ENCODE data around the gene ANTXR2. TPM values are rescaled to one million over a fixed set of nuclear protein-coding genes. Genes with fewer than 3 reads are reported as not detected.

ANTXR2 gene
- total RNA-seq, 2 donors from 2014 or later: 86.1 to 133 TPM

DNA sequence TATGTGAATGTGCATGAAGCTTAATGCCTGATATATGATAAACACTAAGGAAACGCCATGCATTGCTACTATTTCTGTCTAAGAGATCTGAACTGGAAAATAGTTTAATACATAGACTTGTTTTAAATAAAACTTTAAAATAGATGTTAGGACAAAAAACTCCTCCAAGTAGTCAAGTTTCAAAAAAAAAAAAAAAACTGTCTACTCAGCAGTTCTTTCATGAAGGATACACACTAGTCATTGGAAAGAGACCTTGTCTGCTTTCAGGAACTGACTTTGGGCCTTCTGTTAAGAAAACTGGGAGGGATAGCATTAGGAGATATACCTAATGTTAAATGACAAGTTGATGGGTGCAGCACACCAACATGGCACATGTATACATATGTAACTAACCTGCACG, 138.4 kb downstream of the ANTXR2 start:
- Histone ChIP-seq H3K36me3 (no peaks in the 10 kb centered on the region), H3K9me3 (no peaks in the 10 kb centered on the region), H3K4me1 (replicated peaks) (no peaks in the 10 kb centered on the region), H3K27ac (no peak overlapping the region), H3K4me3 (no peak overlapping the region), H3K27me3 (replicated peaks; ENCODE audit: insufficient read depth) (no peaks in the 10 kb centered on the region)
- 89% methylated on average over 2 of the region's 2 CpGs for WGBS
- intact Hi-C loops (cut with DNase I): no loop called here
- TF ChIP-seq CTCF (IDR thresholded peaks at IDR 0.05) (no peak), POLR2A (IDR thresholded peaks at IDR 0.05) (no peak)
- DNase-seq (ENCODE audit: low spot score): no peak

DNA sequence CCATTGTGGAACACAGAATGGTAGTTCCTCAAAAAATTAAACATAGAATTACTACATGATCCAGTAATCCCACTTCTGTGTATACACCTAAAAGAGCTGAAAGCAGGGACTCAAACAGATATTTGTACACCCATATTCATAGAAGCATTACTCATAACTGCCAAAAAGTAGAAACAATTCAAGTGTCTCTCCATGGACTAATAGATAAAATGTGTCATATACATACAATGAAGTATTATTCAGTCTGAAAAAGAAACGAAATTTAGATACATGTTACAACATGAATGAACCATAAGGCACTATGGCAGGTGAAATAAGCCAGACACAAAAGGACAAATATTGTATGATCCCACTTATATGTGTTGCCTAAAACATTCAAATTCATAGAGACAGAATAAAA, 145.1 kb downstream of the ANTXR2 start:
- H3K27ac ChIP-seq: no peak overlapping the region
- H3K36me3 ChIP-seq: no peaks in the 10 kb centered on the region
- no peak overlapping the region for H3K4me3 ChIP-seq
- intact Hi-C loops (cut with DNase I): no loop called here
- no peak for DNase-seq (ENCODE audit: low spot score)
- no peak for TF ChIP-seq POLR2AphosphoS5 (IDR thresholded peaks at IDR 0.05)
- no peak for TF ChIP-seq POLR2A (IDR thresholded peaks at IDR 0.05)
- TF ChIP-seq CTCF (IDR thresholded peaks at IDR 0.05): no peak
- H3K27me3 ChIP-seq (replicated peaks; ENCODE audit: insufficient read depth): no peaks in the 10 kb centered on the region
- 39% methylated on average over 1 of the region's 1 CpG for WGBS
- H3K4me1 ChIP-seq (replicated peaks): no peaks in the 10 kb centered on the region
- no peaks in the 10 kb centered on the region for H3K9me3 ChIP-seq

DNA sequence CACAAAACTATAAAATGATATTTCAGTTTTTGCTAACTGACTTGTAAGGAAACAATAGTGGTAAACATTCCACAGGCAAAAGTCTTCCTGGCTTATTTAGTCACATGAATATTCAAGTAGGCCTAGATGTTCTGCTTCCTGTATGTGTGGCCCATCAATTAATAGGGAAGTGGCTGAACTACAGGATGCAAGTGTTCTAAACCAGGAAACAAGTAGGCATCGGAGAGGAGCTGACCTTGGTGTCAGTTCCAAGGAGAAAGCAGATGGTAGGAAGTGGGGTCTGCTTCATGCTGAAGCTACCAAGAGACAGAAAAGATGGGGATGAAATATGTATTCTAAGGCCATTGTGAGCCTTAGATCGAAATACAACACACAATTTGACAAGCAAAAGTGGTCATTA, 149.7 kb downstream of the ANTXR2 start:
- Histone ChIP-seq H3K36me3 (no peaks in the 10 kb centered on the region), H3K9me3 (no peaks in the 10 kb centered on the region), H3K4me3 (no peak overlapping the region), H3K27ac (no peak overlapping the region), H3K27me3 (replicated peaks; ENCODE audit: insufficient read depth) (no peaks in the 10 kb centered on the region), H3K4me1 (replicated peaks) (no peaks in the 10 kb centered on the region)
- DNase-seq (ENCODE audit: low spot score): no peak
- WGBS: 83% methylated on average over 2 of the region's 2 CpGs
- TF ChIP-seq POLR2A (IDR thresholded peaks at IDR 0.05) (no peak), CTCF (IDR thresholded peaks at IDR 0.05) (no peak), POLR2AphosphoS5 (IDR thresholded peaks at IDR 0.05) (no peak)
- intact Hi-C loops (cut with DNase I): no loop called here

GRCh38 chr4:79922011-79922410, 151.0 kb downstream of the ANTXR2 start:
- Histone ChIP-seq H3K9me3 (no peaks in the 10 kb centered on the region), H3K27ac (no peak overlapping the region), H3K4me3 (no peak overlapping the region), H3K36me3 (no peaks in the 10 kb centered on the region), H3K4me1 (replicated peaks) (no peaks in the 10 kb centered on the region), H3K27me3 (replicated peaks; ENCODE audit: insufficient read depth) (no peaks in the 10 kb centered on the region)
- TF ChIP-seq POLR2AphosphoS5 (IDR thresholded peaks at IDR 0.05): no peak
- TF ChIP-seq CTCF (IDR thresholded peaks at IDR 0.05): no peak
- no peak for TF ChIP-seq POLR2A (IDR thresholded peaks at IDR 0.05)
- no peak for DNase-seq (ENCODE audit: low spot score)
- intact Hi-C loops (cut with DNase I): no loop called here
- 82% methylated on average over 1 of the region's 1 CpG for WGBS

DNA sequence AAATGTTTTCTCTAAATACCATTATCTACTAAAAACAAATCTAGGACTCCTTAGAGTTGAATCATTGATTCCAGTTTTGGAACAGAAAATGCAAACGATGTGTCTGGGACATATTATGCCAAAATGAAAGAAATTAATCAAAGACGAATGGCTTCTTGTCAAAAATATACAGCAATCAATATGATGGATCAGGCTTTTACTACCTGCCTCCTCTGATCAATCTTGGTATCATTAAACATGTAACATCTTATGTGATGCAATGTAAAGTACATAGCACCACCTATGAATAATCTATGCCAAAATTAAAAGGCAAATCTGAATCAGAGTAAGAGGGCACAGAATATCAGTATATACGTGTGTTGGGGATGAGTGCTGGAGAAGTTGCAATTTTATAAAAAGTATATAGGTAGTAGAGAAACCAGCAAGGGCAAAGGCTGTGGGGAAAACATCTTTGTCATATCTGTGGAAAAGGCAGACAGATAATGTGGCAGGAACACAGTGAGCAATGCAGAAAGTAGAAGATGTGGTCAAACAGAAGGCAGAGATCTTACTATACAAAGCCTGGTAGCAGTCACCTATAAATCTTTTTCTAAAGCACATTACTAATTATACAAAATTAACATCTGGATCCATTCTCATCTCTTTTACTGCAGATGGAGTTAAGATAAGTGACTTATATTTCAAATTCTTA, 152.7 kb downstream of the ANTXR2 start:
- Histone ChIP-seq H3K27me3 (replicated peaks; ENCODE audit: insufficient read depth) (no peaks in the 10 kb centered on the region), H3K4me3 (no peak overlapping the region), H3K27ac (no peak overlapping the region), H3K4me1 (replicated peaks) (no peaks in the 10 kb centered on the region), H3K36me3 (no peaks in the 10 kb centered on the region), H3K9me3 (no peaks in the 10 kb centered on the region)
- intact Hi-C loops (cut with DNase I): no loop called here
- no peak for DNase-seq (ENCODE audit: low spot score)
- 55% methylated on average over 3 of the region's 3 CpGs for WGBS
- TF ChIP-seq POLR2AphosphoS5 (IDR thresholded peaks at IDR 0.05) (no peak), POLR2A (IDR thresholded peaks at IDR 0.05) (no peak), CTCF (IDR thresholded peaks at IDR 0.05) (no peak)

Data from prostate gland (tissue), 2 donors.